OCI-LY7 (cell line): ENCODE data around the gene SOX18. TPM values are rescaled to one million over a fixed set of nuclear protein-coding genes. Genes with fewer than 3 reads are reported as not detected.

Experiments used
- BruUV-seq: library from RNA; stranded (reverse); fragments of 400-500 nt; replicated peaks from 2 replicates; lab custom pipeline; 2021; lab: Mats Ljungman, UMichigan
- CTCF ChIA-PET: fragments of 300-600 bp; sonication (Branson Sonifier 250); formaldehyde crosslinking; loops from one replicate; lab custom pipeline; 2022; ENCODE audit warnings: antibody characterized with exemption; ENCODE audit not compliant: unreplicated experiment; lab: Charles Lee
- POLR2A ChIA-PET: fragments of 300-600 bp; sonication (Branson Sonifier 250); formaldehyde crosslinking; loops from one replicate; lab custom pipeline; 2022; ENCODE audit warnings: antibody characterized with exemption; lab: Charles Lee
- DNase-seq: peaks from one replicate; pipeline ENCODE4 v3.0.0-alpha.2; 2015; ENCODE audit warnings: low spot score
- H2AFZ ChIP-seq: fragments of 200-600 bp; sonication (generic), shearing (Covaris generic); 2 replicates; pipeline ENCODE4 v1.6.1; 2014; ENCODE audit warnings: mild to moderate bottlenecking, antibody characterized with exemption, low read length, moderate library complexity
- H3K27ac ChIP-seq: fragments of 200-600 bp; sonication (generic); 2 replicates; pipeline ENCODE4 v1.5.1; 2014; ENCODE audit warnings: mixed run types, low read depth, mild to moderate bottlenecking, moderate library complexity, low read length, inconsistent platforms; ENCODE audit not compliant: poor library complexity, severe bottlenecking
- H3K36me3 ChIP-seq: fragments of 200-600 bp; sonication (generic); 2 replicates; pipeline ENCODE4 v1.6.1; 2014; ENCODE audit warnings: mild to moderate bottlenecking, antibody characterized with exemption, low read length, moderate library complexity, mixed read lengths; ENCODE audit not compliant: insufficient read depth
- H3K4me1 ChIP-seq: fragments of 200-600 bp; sonication (generic); 2 replicates; pipeline ENCODE4 v1.5.1; 2014; ENCODE audit warnings: mild to moderate bottlenecking, low read length; ENCODE audit not compliant: insufficient read depth, poor library complexity, severe bottlenecking
- H3K4me2 ChIP-seq: fragments of 200-600 bp; sonication (generic); 2 replicates; pipeline ENCODE4 v1.6.1; 2014; ENCODE audit warnings: mild to moderate bottlenecking, low read length
- H3K4me3 ChIP-seq: fragments of 200-600 bp; sonication (generic); 2 replicates; pipeline ENCODE4 v1.5.1; 2014; ENCODE audit warnings: mild to moderate bottlenecking, low read depth, low read length; ENCODE audit not compliant: poor library complexity, severe bottlenecking
- H3K79me2 ChIP-seq: fragments of 200-600 bp; sonication (generic); 2 replicates; pipeline ENCODE4 v1.6.1; 2016; ENCODE audit warnings: low read depth, mild to moderate bottlenecking, low read length, moderate library complexity, mixed read lengths; ENCODE audit not compliant: insufficient read depth
- H3K9me2 ChIP-seq: fragments of 200-600 bp; sonication (generic); 2 replicates; pipeline ENCODE4 v1.6.1; 2016; ENCODE audit warnings: mild to moderate bottlenecking, low read length, mixed read lengths; ENCODE audit not compliant: insufficient read depth
- H3K9me3 ChIP-seq: fragments of 200-600 bp; sonication (generic); 2 replicates; pipeline ENCODE4 v1.6.1; 2014; ENCODE audit warnings: mild to moderate bottlenecking, mixed run types, low read length, mixed read lengths
- H4K20me1 ChIP-seq: fragments of 200-600 bp; sonication (generic); 2 replicates; pipeline ENCODE4 v1.6.1; 2014; ENCODE audit warnings: mild to moderate bottlenecking, antibody characterized with exemption, low read length, moderate library complexity, mixed read lengths; ENCODE audit not compliant: insufficient read depth
- EZH2phosphoT487 ChIP-seq: fragments of 200-600 bp; sonication (generic); IDR thresholded peaks from 2 replicates; pipeline ENCODE4 v1.6.1; 2018; ENCODE audit warnings: low read depth, borderline replicate concordance, mild to moderate bottlenecking, mixed run types, antibody characterized with exemption, low read length, moderate library complexity, mixed read lengths
- intact Hi-C: fragments of 100-400 bp; cut with micrococcal nuclease; formaldehyde crosslinking; loops from one replicate; pipeline ENCODE4 v1.10.0; 2022; ENCODE audit not compliant: unreplicated experiment
- total RNA-seq, 2 experiments: library from RNA; depleted of rRNA in 1 of 2; stranded (reverse); fragments of >200 nt in 1 of 2; shearing (Covaris generic) in 1 of 2; gene quantifications; 2 replicates each; pipeline ENCODE4 v1.2.3, GENCODE V29; 2014 to 2022
- TF ChIP-seq, protein P1 (sequence below): fragments of 200-600 bp; sonication (generic); conservative IDR thresholded peaks from 2 replicates; pipeline ENCODE4 v1.5.1; 2014; ENCODE audit warnings: mild to moderate bottlenecking, antibody characterized with exemption, low read length, moderate library complexity, mixed read lengths

Gene SOX18
- total RNA-seq, 2 experiments from 2014 or later = not detected

DNA sequence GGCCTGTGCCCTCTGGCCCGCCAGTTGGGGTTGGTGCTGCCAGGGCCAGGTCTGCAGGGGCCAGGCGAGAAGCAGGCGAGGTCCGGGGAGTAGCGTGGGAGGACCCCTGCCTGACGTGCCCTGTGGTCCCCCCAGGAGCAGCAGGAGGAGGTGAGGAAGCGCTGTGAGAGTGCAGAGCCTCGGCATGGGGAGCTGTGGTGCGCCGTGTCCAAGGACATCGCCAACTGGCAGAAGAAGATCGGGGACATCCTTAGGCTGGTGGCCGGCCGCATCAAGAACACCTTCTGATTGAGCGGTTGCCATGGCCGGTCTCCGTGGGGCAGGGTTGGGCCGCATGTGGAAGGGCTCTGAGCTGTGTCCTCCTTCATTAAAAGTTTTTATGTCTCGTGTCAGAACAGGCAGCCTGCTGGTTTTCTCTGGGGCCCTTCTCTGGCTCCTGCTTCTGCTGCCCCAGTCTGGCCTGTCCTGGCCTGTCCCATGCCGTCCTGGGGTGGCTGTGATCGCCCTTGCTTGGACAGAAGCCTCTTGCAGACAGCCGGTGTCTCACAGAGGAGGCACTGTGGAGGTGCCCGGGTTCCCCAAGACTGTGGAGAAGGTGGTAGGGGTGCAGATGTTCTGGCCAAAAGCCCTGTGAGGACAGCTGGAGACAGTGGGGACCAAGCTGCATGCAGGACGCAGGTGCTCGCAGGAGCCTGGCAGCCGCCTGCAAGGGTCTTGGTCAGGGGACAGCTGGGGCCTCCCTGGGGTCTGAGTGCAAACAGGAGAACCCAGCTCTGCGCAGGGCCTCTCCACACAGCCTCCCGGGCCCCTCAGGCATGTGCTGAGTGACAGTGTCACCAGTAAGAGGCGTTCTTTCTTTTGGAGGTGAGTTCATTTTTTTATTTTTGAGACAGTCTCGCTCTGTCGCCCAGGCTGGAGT lies 16.5 kb downstream of the SOX18 start:
- BruUV-seq = no TSS peak

DNA sequence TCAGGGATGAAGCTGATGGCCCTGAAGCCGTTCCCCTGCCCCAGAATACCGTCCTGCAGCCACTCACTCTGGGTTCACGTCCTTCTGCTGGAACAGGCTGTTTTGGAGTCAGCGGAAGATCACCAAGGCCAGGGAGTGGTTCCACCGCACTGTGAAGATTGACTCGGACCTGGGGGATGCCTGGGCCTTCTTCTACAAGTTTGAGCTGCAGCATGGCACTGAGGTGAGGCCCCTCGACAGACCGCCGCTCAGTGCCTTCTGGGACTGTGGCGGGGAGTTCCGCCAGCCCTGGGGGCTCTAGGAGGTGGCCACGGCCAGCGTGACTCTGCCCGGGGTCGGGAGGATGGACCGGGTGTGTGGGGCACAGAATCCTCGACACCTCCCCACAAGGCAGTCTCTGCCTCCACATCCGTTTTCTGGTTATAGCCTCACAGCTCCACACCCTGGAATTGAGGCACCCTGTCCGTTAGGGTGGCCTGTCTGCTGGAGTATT lies 17.6 kb downstream of the SOX18 start:
- Histone ChIP-seq H3K4me3 (no peak overlapping the region), H3K79me2 (no peaks in the 10 kb centered on the region), H3K9me3 (no peaks in the 10 kb centered on the region), H4K20me1 (no peaks in the 10 kb centered on the region), H3K36me3 (peaks cover 68% of the 10 kb centered on the region), H3K4me1 (peaks cover 5% of the 10 kb centered on the region), H3K9me2 (no peaks in the 10 kb centered on the region), H2AFZ (no peak overlapping the region), H3K4me2 (no peak overlapping the region), H3K27ac (no peak overlapping the region)
- intact Hi-C loops = no loop called here
- DNase-seq = no peak
- POLR2A ChIA-PET = no interaction called here
- no peak for TF ChIP-seq EZH2phosphoT487
- TF ChIP-seq, protein P1, sequence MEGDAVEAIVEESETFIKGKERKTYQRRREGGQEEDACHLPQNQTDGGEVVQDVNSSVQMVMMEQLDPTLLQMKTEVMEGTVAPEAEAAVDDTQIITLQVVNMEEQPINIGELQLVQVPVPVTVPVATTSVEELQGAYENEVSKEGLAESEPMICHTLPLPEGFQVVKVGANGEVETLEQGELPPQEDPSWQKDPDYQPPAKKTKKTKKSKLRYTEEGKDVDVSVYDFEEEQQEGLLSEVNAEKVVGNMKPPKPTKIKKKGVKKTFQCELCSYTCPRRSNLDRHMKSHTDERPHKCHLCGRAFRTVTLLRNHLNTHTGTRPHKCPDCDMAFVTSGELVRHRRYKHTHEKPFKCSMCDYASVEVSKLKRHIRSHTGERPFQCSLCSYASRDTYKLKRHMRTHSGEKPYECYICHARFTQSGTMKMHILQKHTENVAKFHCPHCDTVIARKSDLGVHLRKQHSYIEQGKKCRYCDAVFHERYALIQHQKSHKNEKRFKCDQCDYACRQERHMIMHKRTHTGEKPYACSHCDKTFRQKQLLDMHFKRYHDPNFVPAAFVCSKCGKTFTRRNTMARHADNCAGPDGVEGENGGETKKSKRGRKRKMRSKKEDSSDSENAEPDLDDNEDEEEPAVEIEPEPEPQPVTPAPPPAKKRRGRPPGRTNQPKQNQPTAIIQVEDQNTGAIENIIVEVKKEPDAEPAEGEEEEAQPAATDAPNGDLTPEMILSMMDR = no peak
- BruUV-seq = no TSS peak
- CTCF ChIA-PET = no interaction called here

More for the DNA sequence above, 16.5 kb downstream of the SOX18 start:
- TF ChIP-seq EZH2phosphoT487 = no peak
- TF ChIP-seq, protein P1 = no peak
- ChIA-PET POLR2A (interaction anchor here (0.6 kb wide), 1 partner anchor 1757 kb away, joined by 3 read pairs; no protein-coding TSS in a partner anchor), CTCF (no interaction called here)
- Histone ChIP-seq H3K4me3 (no peak overlapping the region), H4K20me1 (no peaks in the 10 kb centered on the region), H3K9me3 (no peaks in the 10 kb centered on the region), H2AFZ (no peak overlapping the region), H3K79me2 (no peaks in the 10 kb centered on the region), H3K4me1 (peaks cover 16% of the 10 kb centered on the region), H3K36me3 (peaks cover 57% of the 10 kb centered on the region), H3K27ac (no peak overlapping the region), H3K4me2 (no peak overlapping the region), H3K9me2 (no peaks in the 10 kb centered on the region)
- intact Hi-C loops = no loop called here
- no peak for DNase-seq
